ENCODE measurements around the gene SLC24A4.

SLC24A4 gene

GRCh38 chr14:92409043-92409442 is 86.1 kb downstream of the SLC24A4 start:
- no peak for TF ChIP-seq CTCF (conservative IDR thresholded peaks at IDR 0.05; ENCODE audit: low read length)
- DNase-seq (ENCODE audit: low read depth), result peak; percentile 31
- H3K4me3 ChIP-seq (ENCODE audit: low read length), result no peak overlapping the region

GRCh38 chr14:92411135-92411534 is 88.2 kb downstream of the SLC24A4 start:
- no peak for DNase-seq (ENCODE audit: low read depth)
- H3K4me3 ChIP-seq (ENCODE audit: low read length), result no peak overlapping the region
- TF ChIP-seq CTCF (conservative IDR thresholded peaks at IDR 0.05; ENCODE audit: low read length), result no peak

- peak; percentile 23 for DNase-seq (ENCODE audit: low read depth)
- TF ChIP-seq CTCF (conservative IDR thresholded peaks at IDR 0.05; ENCODE audit: low read length), result no peak
- H3K4me3 ChIP-seq (ENCODE audit: low read length), result no peak overlapping the region
Measured at GRCh38 chr14:92411941-92412340, 89.0 kb downstream of the SLC24A4 start.

GRCh38 chr14:92412912-92413311 is 89.9 kb downstream of the SLC24A4 start:
- no peak for TF ChIP-seq CTCF (conservative IDR thresholded peaks at IDR 0.05; ENCODE audit: low read length)
- peak overlapping the region; percentile 16 for H3K4me3 ChIP-seq (ENCODE audit: low read length)

GRCh38 chr14:92413379-92413778 is 90.4 kb downstream of the SLC24A4 start:
- H3K4me3 ChIP-seq (ENCODE audit: low read length), result peak overlapping the region; percentile 16
- TF ChIP-seq CTCF (conservative IDR thresholded peaks at IDR 0.05; ENCODE audit: low read length), result no peak
- DNase-seq (ENCODE audit: low read depth), result peak; percentile 36

More at GRCh38 chr14:92412912-92413311, 89.9 kb downstream of the SLC24A4 start:
- peak; percentile 79 for DNase-seq (ENCODE audit: low read depth)

GRCh38 chr14:92414690-92415445 is 91.9 kb downstream of the SLC24A4 start:
- no peak for TF ChIP-seq CTCF (conservative IDR thresholded peaks at IDR 0.05; ENCODE audit: low read length)
- no peak for DNase-seq (ENCODE audit: low read depth)

GRCh38 chr14:92415969-92416368 is 93.0 kb downstream of the SLC24A4 start:
- DNase-seq (ENCODE audit: low read depth), result no peak
- no peak for TF ChIP-seq CTCF (conservative IDR thresholded peaks at IDR 0.05; ENCODE audit: low read length)
- H3K4me3 ChIP-seq (ENCODE audit: low read length), result no peak overlapping the region

More at GRCh38 chr14:92414690-92415445, 91.9 kb downstream of the SLC24A4 start:
- H3K4me3 ChIP-seq (ENCODE audit: low read length), result no peak overlapping the region
